HepG2 (cell line): Measurements from ENCODE around the gene CDHR1. TPM values are rescaled to one million over a fixed set of nuclear protein-coding genes. Genes with fewer than 3 reads are reported as not detected.
A peak's percentile ranks its signal among the peaks of the same experiment; 100 is the strongest.

Experiments used
- ATAC-seq: fragments of 200-7000 bp; cut with Tn5 transposase; 3 replicates; pipeline ENCODE4 v1.9.1; 2020; ENCODE audit warnings: mild to moderate bottlenecking, moderate library complexity
- BruUV-seq: library from RNA; stranded (reverse); fragments of 400-500 nt; replicated peaks from 2 replicates; lab custom pipeline; 2021; lab: Mats Ljungman, UMichigan
- CTCF ChIA-PET: fragments of 300-600 bp; formaldehyde crosslinking; extraction: SDS; loops from one replicate; lab custom pipeline; 2021; ENCODE audit warnings: low total read pairs, inconsistent platforms, low intra/inter-chr PET ratio; lab: Yijun Ruan, JAX
- POLR2A ChIA-PET: fragments of 350-600 bp; sonication (Branson Sonifier 250); formaldehyde crosslinking; loops from one replicate; lab custom pipeline; 2020; ENCODE audit warnings: antibody characterized with exemption, inconsistent platforms; lab: Yijun Ruan, JAX
- DNase-seq: peaks from one replicate; pipeline ENCODE4 v3.0.0-alpha.2; 2015; ENCODE audit warnings: low spot score
- FAIRE-seq: peaks from 3 replicates; lab custom pipeline; 2011; peaks lifted over from hg19 to GRCh38; lab: Jason Lieb, UNC
- H2AFZ ChIP-seq: one replicate; pipeline ENCODE4 v1.6.1; 2011; ENCODE audit warnings: low read length, inconsistent platforms
- H3K27ac ChIP-seq: fragments of 300-600 bp; 3 replicates; pipeline ENCODE4 v1.8.0; 2011; ENCODE audit warnings: mixed run types, mild to moderate bottlenecking, mixed read lengths, low read length, inconsistent platforms; ENCODE audit not compliant: insufficient read depth; ENCODE audit errors: extremely low read length
- H3K27me3 ChIP-seq, 2 experiments: fragments of 200-600 bp in 1 of 2; 2 replicates in 1 of 2; 3 replicates in 1 of 2; pipeline versions ENCODE4 v1.6.0 to v1.8.0; 2011; ENCODE audit warnings: low read length in 2 of 2, mild to moderate bottlenecking in 2 of 2, moderate library complexity in 2 of 2, inconsistent platforms in 1 of 2; ENCODE audit not compliant: insufficient read depth in 2 of 2, control insufficient read depth in 1 of 2
- H3K36me3 ChIP-seq, 2 experiments: fragments of 200-600 bp in 1 of 2; replicated peaks in 1 of 2; 2 replicates in 1 of 2; 3 replicates in 1 of 2; pipeline versions ENCODE4 v1.5.1 to v1.8.0; 2011; ENCODE audit warnings: low read length in 2 of 2, inconsistent platforms in 1 of 2; ENCODE audit not compliant: insufficient read depth in 2 of 2, control insufficient read depth in 1 of 2
- H3K4me1 ChIP-seq: 2 replicates; pipeline ENCODE4 v1.5.1; 2012; ENCODE audit warnings: low read length, inconsistent platforms; ENCODE audit not compliant: insufficient read depth
- H3K4me2 ChIP-seq: 2 replicates; pipeline ENCODE4 v1.6.0; 2011; ENCODE audit warnings: low read depth, low read length, inconsistent platforms
- H3K4me3 ChIP-seq, 3 experiments: fragments of 200-600 bp in 1 of 3; sonication (generic), shearing (Covaris generic) in 1 of 3; replicated peaks in 1 of 3; 2 replicates each; pipeline ENCODE4 v1.5.1; 2011 to 2016; ENCODE audit warnings: low read length in 3 of 3, inconsistent platforms in 2 of 3, low read depth in 2 of 3, mild to moderate bottlenecking in 2 of 3, control low read depth in 1 of 3, mixed read lengths in 1 of 3; ENCODE audit not compliant: insufficient read depth in 1 of 3
- H3K79me2 ChIP-seq: one replicate; pipeline ENCODE4 v1.6.1; 2011; ENCODE audit warnings: low read length, inconsistent platforms; ENCODE audit not compliant: insufficient read depth
- H3K9ac ChIP-seq: 2 replicates; pipeline ENCODE4 v1.6.0; 2011; ENCODE audit warnings: mild to moderate bottlenecking, low read depth, low read length, inconsistent platforms; ENCODE audit not compliant: insufficient read depth
- H3K9me3 ChIP-seq: 2 replicates; pipeline ENCODE4 v1.5.1; 2012; ENCODE audit warnings: mild to moderate bottlenecking, low read length
- H4K20me1 ChIP-seq: 2 replicates; pipeline ENCODE4 v1.6.0; 2011; ENCODE audit warnings: inconsistent platforms, mild to moderate bottlenecking, low read length, moderate library complexity; ENCODE audit not compliant: insufficient read depth
- ASH2L ChIP-seq: fragments of 300-600, 200-600 bp; sonication (generic); IDR thresholded peaks from 2 replicates; pipeline ENCODE4 v1.7.0; 2017; ENCODE audit warnings: low read depth, mild to moderate bottlenecking, moderate library complexity, mixed read lengths, low read length; ENCODE audit not compliant: insufficient read length
- CTCF ChIP-seq: sonication (generic); formaldehyde crosslinking; IDR thresholded peaks from 2 replicates; pipeline ENCODE4 v1.5.0; 2020; ENCODE audit warnings: mild to moderate bottlenecking, missing genetic modification reagents, moderate library complexity
- GTF2F1 ChIP-seq: fragments of 150-350 bp; IDR thresholded peaks from 2 replicates; pipeline ENCODE4 v1.6.1; 2014; ENCODE audit warnings: low read length
- HNF1B ChIP-seq: sonication (generic); formaldehyde crosslinking; IDR thresholded peaks from 2 replicates; pipeline ENCODE4 v1.5.1; 2020; ENCODE audit warnings: mild to moderate bottlenecking, moderate library complexity, missing genetic modification reagents
- IRF1 ChIP-seq: sonication (generic); formaldehyde crosslinking; IDR thresholded peaks from 2 replicates; pipeline ENCODE4 v1.4.0; 2020; ENCODE audit warnings: low read depth, mild to moderate bottlenecking, missing genetic modification reagents
- JDP2 ChIP-seq: sonication (generic); formaldehyde crosslinking; IDR thresholded peaks from 2 replicates; pipeline ENCODE4 v1.8.1; 2022; ENCODE audit warnings: missing genetic modification reagents, borderline replicate concordance
- PATZ1 ChIP-seq: sonication (generic); formaldehyde crosslinking; IDR thresholded peaks from 2 replicates; pipeline ENCODE4 v1.4.0; 2020; ENCODE audit warnings: missing genetic modification reagents
- RFX3 ChIP-seq: IDR thresholded peaks from 2 replicates; pipeline ENCODE4 v1.6.1; 2016; ENCODE audit warnings: missing biosample characterization, missing genetic modification reagents
- SCMH1 ChIP-seq: sonication (generic); formaldehyde crosslinking; IDR thresholded peaks from 2 replicates; pipeline ENCODE4 v1.9.0; 2021; ENCODE audit warnings: missing genetic modification reagents, mild to moderate bottlenecking, borderline replicate concordance
- SRSF1 ChIP-seq: fragments of 200-400 bp; formaldehyde crosslinking; optimal IDR thresholded peaks from 2 replicates; pipeline ENCODE3; 2017; ENCODE audit warnings: mild to moderate bottlenecking, low read depth, low read length, moderate library complexity
- STAG1 ChIP-seq: sonication (generic); formaldehyde crosslinking; IDR thresholded peaks from 2 replicates; pipeline ENCODE4 v1.4.0; 2020; ENCODE audit warnings: missing genetic modification reagents
- WIZ ChIP-seq: sonication (generic); formaldehyde crosslinking; IDR thresholded peaks from 2 replicates; pipeline ENCODE4 v1.5.1; 2020; ENCODE audit warnings: mild to moderate bottlenecking, missing genetic modification reagents
- ZFP41 ChIP-seq: sonication (generic); formaldehyde crosslinking; IDR thresholded peaks from 2 replicates; pipeline ENCODE4 v1.4.0; 2020; ENCODE audit warnings: mild to moderate bottlenecking, missing genetic modification reagents, borderline replicate concordance
- WGBS: methylation state at CpG from one replicate; pipeline ENCODE4 v1.1.6; 2017; ENCODE audit warnings: low lambda C conversion rate; 5-methylcytosine and 5-hydroxymethylcytosine counted together
- in situ Hi-C: cut with HindIII; loops from 2 replicates; pipeline ENCODE4 v1.10.0; 2017; ENCODE audit warnings: low pct_unique_long_range_greater_than_20kb; ENCODE audit not compliant: extremely low pct_ligation_motif_present
- intact Hi-C: fragments of 100-400 bp; cut with micrococcal nuclease; formaldehyde crosslinking; loops from one replicate; pipeline ENCODE4 v1.10.0; 2022; ENCODE audit not compliant: unreplicated experiment
- polyA plus RNA-seq, 8 experiments: library from polyadenylated mRNA; depleted of rRNA in 3 of 8; stranded (reverse) in 7 of 8; unstranded in 1 of 8; fragments of >200 nt; fragmentation: Illumina TruSeq in 4 of 8; extraction: Trizol in 4 of 8; gene quantifications; 2 replicates each; pipeline versions ENCODE4 v1.2.1 to v1.2.3, GENCODE V29; 2011 to 2016; ENCODE audit warnings: low read depth in 4 of 8, missing spikeins in 1 of 8, mixed read lengths in 1 of 8; ENCODE audit not compliant: insufficient read depth in 1 of 8
- total RNA-seq, 5 experiments: library from RNA; depleted of rRNA; stranded (reverse); fragments of >200 nt; fragmentation: Illumina TruSeq; extraction: Trizol; gene quantifications; 2 replicates each; pipeline ENCODE4 v1.2.3, GENCODE V29; 2016; ENCODE audit warnings: low read depth in 1 of 5

Gene CDHR1
- total and polyA plus RNA-seq, 2 of the 13 experiments (the other 11 are each of a cell fraction or from before 2014, with no cell fraction given), result 0.04 to 0.09 TPM

GRCh38 chr10:84201244-84201606 lies 6.9 kb downstream of the CDHR1 start:
- H3K36me3 ChIP-seq, result no peaks in the 10 kb centered on the region
- H3K27ac ChIP-seq, result no peak overlapping the region
- no peak overlapping the region for H2AFZ ChIP-seq
- ChIA-PET CTCF (no interaction called here), POLR2A (no interaction called here)
- DNase-seq (no peak), ATAC-seq (peak; percentile 15; the same call in 2 of the 3 replicates), FAIRE-seq (no peak)
- H3K4me1 ChIP-seq, result no peaks in the 10 kb centered on the region
- H3K79me2 ChIP-seq, result no peaks in the 10 kb centered on the region
- H3K9me3 ChIP-seq, result no peaks in the 10 kb centered on the region
- peaks cover 4 to 29% of the 10 kb centered on the region in 2 experiments; a peak in 4 of 5 replicates for H3K27me3 ChIP-seq
- no peaks in the 10 kb centered on the region for H4K20me1 ChIP-seq
- 0 out of 2 replicates have a peak, but pooled peaks have one; percentile 26 for TF ChIP-seq CTCF
- TF ChIP-seq SCMH1, result no peak
- TF ChIP-seq STAG1 (CRISPR knock-in tag), result peak; percentile 22; the same call in 1 of the 2 replicates
- no peak for TF ChIP-seq PATZ1 (CRISPR knock-in tag)
- no peak overlapping the region for H3K9ac ChIP-seq
- WGBS, result 6% methylated on average over 4 of the region's 6 CpGs
- in situ Hi-C loops (no loop called here), intact Hi-C loops (no loop called here)
- no peak overlapping the region for H3K4me3 ChIP-seq
- no peak overlapping the region for H3K4me2 ChIP-seq
- BruUV-seq, result no TSS peak

- no peak overlapping the region for H3K9ac ChIP-seq
- CTCF ChIA-PET, result no interaction called here
- H3K79me2 ChIP-seq, result no peaks in the 10 kb centered on the region
- 35% methylated on average over 11 of the region's 11 CpGs for WGBS
- no TSS peak for BruUV-seq
- no peaks in the 10 kb centered on the region for H3K4me1 ChIP-seq
- POLR2A ChIA-PET, result no interaction called here
- H3K4me2 ChIP-seq, result no peak overlapping the region
- no peak overlapping the region for H3K27ac ChIP-seq
- FAIRE-seq (no peak), ATAC-seq (no peak), DNase-seq (no peak)
- H3K27me3 ChIP-seq, result peaks cover 4 to 27% of the 10 kb centered on the region in 2 experiments; a peak in 3 of 5 replicates
- no peak overlapping the region for H2AFZ ChIP-seq
- no peak overlapping the region for H3K4me3 ChIP-seq
- no peaks in the 10 kb centered on the region for H3K36me3 ChIP-seq
- no peaks in the 10 kb centered on the region for H3K9me3 ChIP-seq
- no peaks in the 10 kb centered on the region for H4K20me1 ChIP-seq
- in situ Hi-C loops (no loop called here), intact Hi-C loops (no loop called here)
- TF ChIP-seq GTF2F1 (no peak), SRSF1 (no peak), ASH2L (no peak), HNF1B (no peak), JDP2 (CRISPR knock-in tag) (no peak), ZFP41 (CRISPR knock-in tag) (no peak), IRF1 (no peak), RFX3 (CRISPR knock-in tag) (no peak), WIZ (no peak)
Observed at GRCh38 chr10:84201682-84202081, 7.3 kb downstream of the CDHR1 start.
